ENCODE results near the gene LRBA.

DNA sequence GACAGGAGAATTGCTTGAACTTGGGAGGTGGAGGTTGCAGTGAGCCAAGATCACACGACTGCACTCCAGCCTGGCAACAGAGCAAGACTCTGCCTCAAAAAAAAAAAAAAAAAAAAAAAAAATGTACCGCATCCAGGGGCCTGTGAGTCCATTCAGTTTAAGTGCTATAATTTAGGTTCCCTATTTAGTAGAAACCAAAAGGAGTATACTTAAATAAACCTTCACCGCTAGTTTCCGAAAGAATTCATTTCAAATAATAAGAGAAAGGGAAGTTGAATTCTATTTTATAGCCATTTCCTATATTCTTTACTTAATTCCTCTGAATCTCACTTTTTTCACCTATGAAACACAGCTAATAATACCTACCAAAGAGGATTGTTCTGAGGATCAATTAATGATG, 20.8 kb upstream of the LRBA start:
- TF ChIP-seq YY1 (IDR thresholded peaks at IDR 0.05; ENCODE audit: low read depth) = no peak
- TF ChIP-seq CHD2 (IDR thresholded peaks at IDR 0.05; ENCODE audit: low read length, partially characterized antibody) = no peak
- TF ChIP-seq TCF12 (IDR thresholded peaks at IDR 0.05) = no peak

Measured in SK-N-SH (cell line).